H1 (cell line): ENCODE results near the gene SULT2B1. TPM values are rescaled to one million over a fixed set of nuclear protein-coding genes. Genes with fewer than 3 reads are reported as not detected.

Experiments
- CTCF ChIA-PET: fragments of 300-600 bp; sonication (Branson Sonifier 250); formaldehyde crosslinking; loops from one replicate; lab custom pipeline; 2021; ENCODE audit not compliant: partially characterized antibody; lab: Charles Lee
- POLR2A ChIA-PET: fragments of 300-600 bp; sonication (Branson Sonifier 250); formaldehyde crosslinking; loops from one replicate; lab custom pipeline; 2021; ENCODE audit warnings: inconsistent platforms; ENCODE audit not compliant: partially characterized antibody; lab: Charles Lee
- DNase-seq, 2 experiments: peaks; one replicate each; pipeline versions ENCODE4 v3.0.0 to v3.0.0-alpha.2; 2010 to 2022; ENCODE audit warnings: low spot score in 2 of 2, low read depth in 1 of 2, mixed read lengths in 1 of 2
- FAIRE-seq: peaks from 2 replicates; lab custom pipeline; 2011; peaks lifted over from hg19 to GRCh38; lab: Jason Lieb, UNC
- H2AFZ ChIP-seq: 2 replicates; pipeline ENCODE4 v1.8.1; 2012; ENCODE audit warnings: low read length, inconsistent platforms
- H2AK5ac ChIP-seq: 2 replicates; pipeline ENCODE4 v1.6.1; 2013; ENCODE audit warnings: low read depth, low read length
- H2BK120ac ChIP-seq: replicated peaks from 2 replicates; pipeline ENCODE3; 2013; ENCODE audit warnings: low read depth, low read length, inconsistent platforms
- H2BK12ac ChIP-seq: 2 replicates; pipeline ENCODE4 v1.6.1; 2013; ENCODE audit warnings: low read depth, low read length
- H2BK15ac ChIP-seq: 2 replicates; pipeline ENCODE4 v1.6.1; 2013; ENCODE audit warnings: low read length
- H2BK20ac ChIP-seq: 2 replicates; pipeline ENCODE4 v1.6.1; 2013; ENCODE audit warnings: low read length
- H2BK5ac ChIP-seq: 2 replicates; pipeline ENCODE4 v1.6.1; 2013; ENCODE audit warnings: low read depth, low read length
- H3K14ac ChIP-seq: 2 replicates; pipeline ENCODE4 v1.6.1; 2013; ENCODE audit warnings: inconsistent platforms; ENCODE audit not compliant: insufficient read length
- H3K18ac ChIP-seq: 2 replicates; pipeline ENCODE4 v1.6.1; 2013; ENCODE audit warnings: low read length; ENCODE audit errors: extremely low read depth
- H3K23ac ChIP-seq: 2 replicates; pipeline ENCODE4 v1.6.1; 2013; ENCODE audit warnings: inconsistent platforms; ENCODE audit not compliant: insufficient read length
- H3K23me2 ChIP-seq: 2 replicates; pipeline ENCODE4 v1.6.1; 2013; ENCODE audit warnings: low read depth, low read length
- H3K27ac ChIP-seq: 2 replicates; pipeline ENCODE4 v1.6.1; 2011; ENCODE audit warnings: low read depth, low read length, inconsistent platforms
- H3K27me3 ChIP-seq, 4 experiments: replicated peaks in 1 of 4; 1 replicate in 1 of 4; 2 replicates in 3 of 4; pipeline versions ENCODE4 v1.6.1 to v1.8.1; 2011 to 2013; ENCODE audit warnings: low read length in 3 of 4, mild to moderate bottlenecking in 3 of 4, inconsistent platforms in 2 of 4, mixed read lengths in 2 of 4, moderate library complexity in 1 of 4; ENCODE audit not compliant: control insufficient read depth in 3 of 4, insufficient read depth in 3 of 4; ENCODE audit errors: extremely low read depth in 1 of 4
- H3K36me3 ChIP-seq, 4 experiments: 2 replicates each; pipeline versions ENCODE4 v1.6.1 to v1.8.1; 2011 to 2013; ENCODE audit warnings: mild to moderate bottlenecking in 4 of 4, low read length in 3 of 4, moderate library complexity in 2 of 4, control low read depth in 1 of 4, inconsistent platforms in 1 of 4; ENCODE audit not compliant: insufficient read depth in 4 of 4, control insufficient read depth in 2 of 4
- H3K4ac ChIP-seq: replicated peaks from 2 replicates; pipeline ENCODE3; 2013; ENCODE audit warnings: low read length, low read depth, mixed read lengths, inconsistent platforms; ENCODE audit not compliant: insufficient read length
- H3K4me1 ChIP-seq, 4 experiments: replicated peaks in 1 of 4; 1 replicate in 1 of 4; 2 replicates in 3 of 4; pipeline versions ENCODE4 v1.6.1 to v1.8.1; 2011 to 2013; ENCODE audit warnings: low read length in 3 of 4, inconsistent platforms in 2 of 4, mixed read lengths in 1 of 4; ENCODE audit not compliant: insufficient read depth in 4 of 4, control insufficient read depth in 3 of 4
- H3K4me2 ChIP-seq, 2 experiments: 2 replicates each; pipeline versions ENCODE4 v1.6.1 to v1.8.1; 2011 to 2013; ENCODE audit warnings: low read depth in 2 of 2, low read length in 2 of 2, control low read depth in 1 of 2, inconsistent platforms in 1 of 2, mild to moderate bottlenecking in 1 of 2; ENCODE audit not compliant: insufficient read depth in 1 of 2
- H3K4me3 ChIP-seq, 4 experiments: fragments of 200-600, 300-600 bp in 1 of 4; sonication (generic), shearing (Covaris generic), sonication (Bioruptor Twin) in 1 of 4; 2 replicates each; pipeline versions ENCODE4 v1.5.1 to v1.8.1; 2011 to 2016; ENCODE audit warnings: low read length in 4 of 4, low read depth in 3 of 4, control low read depth in 2 of 4, inconsistent platforms in 2 of 4, mild to moderate bottlenecking in 2 of 4, mixed read lengths in 1 of 4, moderate library complexity in 1 of 4; ENCODE audit not compliant: insufficient read depth in 2 of 4; ENCODE audit errors: extremely low read depth in 1 of 4
- H3K56ac ChIP-seq: replicated peaks from 2 replicates; pipeline ENCODE3; 2013; ENCODE audit warnings: low read depth, mild to moderate bottlenecking, mixed read lengths, low read length, inconsistent platforms; ENCODE audit not compliant: insufficient read length
- H3K79me1 ChIP-seq: 2 replicates; pipeline ENCODE4 v1.6.1; 2013; ENCODE audit warnings: low read depth, low read length, control low read depth
- H3K79me2 ChIP-seq, 2 experiments: 2 replicates each; pipeline versions ENCODE4 v1.6.1 to v1.8.1; 2012 to 2013; ENCODE audit warnings: low read length in 2 of 2, mild to moderate bottlenecking in 2 of 2, inconsistent platforms in 1 of 2; ENCODE audit not compliant: insufficient read depth in 2 of 2, control insufficient read depth in 1 of 2
- H3K9ac ChIP-seq, 4 experiments: replicated peaks in 1 of 4; 1 replicate in 1 of 4; 2 replicates in 3 of 4; pipeline versions ENCODE4 v1.6.1 to v1.8.1; 2011 to 2013; ENCODE audit warnings: low read depth in 3 of 4, low read length in 3 of 4, control low read depth in 2 of 4, mild to moderate bottlenecking in 2 of 4, moderate library complexity in 2 of 4, inconsistent platforms in 1 of 4; ENCODE audit errors: extremely low read depth in 1 of 4
- H3K9me3 ChIP-seq, 2 experiments: 2 replicates each; pipeline versions ENCODE4 v1.6.1 to v1.8.1; 2012 to 2013; ENCODE audit warnings: mild to moderate bottlenecking in 2 of 2, moderate library complexity in 2 of 2, control low read depth in 1 of 2, inconsistent platforms in 1 of 2, low read depth in 1 of 2, low read length in 1 of 2, mixed read lengths in 1 of 2; ENCODE audit not compliant: insufficient read depth in 2 of 2
- H4K20me1 ChIP-seq, 2 experiments: replicated peaks in 1 of 2; 2 replicates each; pipeline versions ENCODE3 to v1.8.1; 2011 to 2013; ENCODE audit warnings: inconsistent platforms in 2 of 2, low read length in 2 of 2, mild to moderate bottlenecking in 1 of 2; ENCODE audit not compliant: insufficient read depth in 2 of 2, control insufficient read depth in 1 of 2
- H4K5ac ChIP-seq: 2 replicates; pipeline ENCODE4 v1.6.1; 2013; ENCODE audit warnings: low read length, low read depth, mixed read lengths, inconsistent platforms; ENCODE audit not compliant: insufficient read length
- H4K8ac ChIP-seq: 2 replicates; pipeline ENCODE4 v1.8.0; 2013; ENCODE audit warnings: mild to moderate bottlenecking, moderate library complexity, low read length, inconsistent platforms; ENCODE audit not compliant: insufficient read depth; ENCODE audit errors: extremely low read depth
- H4K91ac ChIP-seq: replicated peaks from 2 replicates; pipeline ENCODE3; 2013; ENCODE audit warnings: low read length, mixed read lengths, inconsistent platforms; ENCODE audit not compliant: insufficient read length
- CBX5 ChIP-seq: fragments of 300-800, 300-1000 bp; sonication (generic); IDR thresholded peaks from 2 replicates; pipeline ENCODE4 v1.7.1; 2016; ENCODE audit warnings: antibody characterized with exemption, low read length, low read depth
- CHD2 ChIP-seq: IDR thresholded peaks from 2 replicates; pipeline ENCODE4 v1.6.1; 2012; ENCODE audit warnings: low read length, improper control_type of control experiment
- CTBP2 ChIP-seq: IDR thresholded peaks from 2 replicates; pipeline ENCODE4 v1.7.0; 2011; ENCODE audit warnings: borderline replicate concordance, mild to moderate bottlenecking, moderate library complexity, mixed read lengths, low read length; ENCODE audit not compliant: insufficient read depth, insufficient read length
- POLR2A ChIP-seq, 2 experiments: IDR thresholded peaks; 1 replicate in 1 of 2; 2 replicates in 1 of 2; pipeline ENCODE4 v1.6.1; 2011; ENCODE audit warnings: low read depth in 2 of 2, low read length in 2 of 2, mild to moderate bottlenecking in 2 of 2; ENCODE audit errors: control extremely low read depth in 1 of 2
- POLR2AphosphoS5 ChIP-seq: IDR thresholded peaks from 2 replicates; pipeline ENCODE4 v1.6.1; 2011; ENCODE audit warnings: low read depth, low read length
- POU5F1 ChIP-seq: IDR thresholded peaks from 2 replicates; pipeline ENCODE4 v1.6.1; 2011; ENCODE audit warnings: low read depth, mild to moderate bottlenecking, low read length, moderate library complexity
- RAD21 ChIP-seq, 2 experiments: IDR thresholded peaks in 1 of 2; conservative IDR thresholded peaks in 1 of 2; 2 replicates each; pipeline ENCODE4 v1.6.1; 2011; ENCODE audit warnings: low read depth in 2 of 2, low read length in 2 of 2, improper control_type of control experiment in 1 of 2, inconsistent platforms in 1 of 2, mild to moderate bottlenecking in 1 of 2, moderate library complexity in 1 of 2
- SIN3A ChIP-seq, 2 experiments: IDR thresholded peaks in 1 of 2; conservative IDR thresholded peaks in 1 of 2; 2 replicates each; pipeline ENCODE4 v1.6.1; 2011 to 2012; ENCODE audit warnings: low read length in 2 of 2, improper control_type of control experiment in 1 of 2, low read depth in 1 of 2, mild to moderate bottlenecking in 1 of 2
- WGBS, 2 experiments: shearing (Covaris generic) in 1 of 2; methylation state at CpG; one replicate each; pipeline versions ENCODE4 v1.1.6 to v1.1.7; 2013 to 2015; ENCODE audit warnings: low lambda C conversion rate in 2 of 2, mixed read lengths in 2 of 2, inconsistent platforms in 1 of 2, low coverage in 1 of 2, missing lambda C conversion rate in 1 of 2; ENCODE audit not compliant: insufficient replicate concordance in 2 of 2, insufficient coverage in 1 of 2, insufficient read length in 1 of 2; ENCODE audit errors: extremely low coverage in 1 of 2, missing lambda C conversion rate in 1 of 2; 5-methylcytosine and 5-hydroxymethylcytosine counted together
- long read RNA-seq, 2 experiments: library from RNA in 1 of 2; library from capped mRNA in 1 of 2; stranded (forward); transcript quantifications; one replicate each; pipeline ENCODE4 v2.0.0, GENCODE V29; 2021; ENCODE audit warnings: inconsistent platforms in 1 of 2
- polyA minus RNA-seq, 3 experiments: library from RNA; depleted of rRNA, polyadenylated mRNA; stranded (reverse); fragments of >200 nt; gene quantifications; 1 replicate in 2 of 3; 2 replicates in 1 of 3; pipeline ENCODE4 v1.2.3, GENCODE V29; 2011
- polyA plus RNA-seq, 7 experiments: library from polyadenylated mRNA; depleted of rRNA in 3 of 7; stranded (reverse) in 5 of 7; unstranded in 2 of 7; fragments of >200 nt in 5 of 7; fragments of 200-250 nt in 2 of 7; gene quantifications; 1 replicate in 5 of 7; 2 replicates in 1 of 7; 4 replicates in 1 of 7; pipeline versions ENCODE4 v1.2.1 to v1.2.3, GENCODE V29; 2011 to 2013; ENCODE audit warnings: missing spikeins in 2 of 7, mixed read lengths in 2 of 7
- total RNA-seq: library from RNA; stranded (reverse); fragmentation: NEBNext Ultra II Directional; extraction: Animal tissue kit (Norgen Biotek cat#: 25700); gene quantifications from 2 replicates; pipeline ENCODE4 v1.2.1, GENCODE V29; 2021

Gene SULT2B1
- total RNA-seq (0.99 and 1.5 TPM in 2 replicates), polyA plus RNA-seq (2011; rRNA removed) (2.6 and 3.8 TPM in 2 replicates), polyA minus RNA-seq (2011; rRNA and poly(A)+ RNA removed) (0.59 TPM in 1 of 2 replicates, not detected in the other)
- polyA plus RNA-seq (2011; cell fraction: cytosol; rRNA removed) = 2.3 TPM
- 1.2 TPM for polyA plus RNA-seq (2011; cell fraction: nucleus; rRNA removed)
- 1.0 to 2.2 TPM (median 1.6 TPM) in 4 replicates for polyA plus RNA-seq (2012, experiment 1 of 2)
- polyA plus RNA-seq (2012, experiment 2 of 2) = 1.00 TPM
- 1.5 TPM for polyA plus RNA-seq (2013, experiment 1 of 2)
- polyA plus RNA-seq (2013, experiment 2 of 2) = 1.4 TPM
- 1.2 TPM for polyA minus RNA-seq (2011; cell fraction: cytosol; rRNA and poly(A)+ RNA removed)
- polyA minus RNA-seq (2011; cell fraction: nucleus; rRNA and poly(A)+ RNA removed) = not detected
- long read RNA-seq, experiment 1, partial matches to known transcripts = 1 of 3 reads
- long read RNA-seq, experiment 1, other reads (novel, unspliced or antisense) = 2 of 3 reads
- long read RNA-seq, experiment 2, partial matches to known transcripts = 0 of 1 reads
- long read RNA-seq, experiment 2, other reads (novel, unspliced or antisense) = 1 of 1 reads

DNA sequence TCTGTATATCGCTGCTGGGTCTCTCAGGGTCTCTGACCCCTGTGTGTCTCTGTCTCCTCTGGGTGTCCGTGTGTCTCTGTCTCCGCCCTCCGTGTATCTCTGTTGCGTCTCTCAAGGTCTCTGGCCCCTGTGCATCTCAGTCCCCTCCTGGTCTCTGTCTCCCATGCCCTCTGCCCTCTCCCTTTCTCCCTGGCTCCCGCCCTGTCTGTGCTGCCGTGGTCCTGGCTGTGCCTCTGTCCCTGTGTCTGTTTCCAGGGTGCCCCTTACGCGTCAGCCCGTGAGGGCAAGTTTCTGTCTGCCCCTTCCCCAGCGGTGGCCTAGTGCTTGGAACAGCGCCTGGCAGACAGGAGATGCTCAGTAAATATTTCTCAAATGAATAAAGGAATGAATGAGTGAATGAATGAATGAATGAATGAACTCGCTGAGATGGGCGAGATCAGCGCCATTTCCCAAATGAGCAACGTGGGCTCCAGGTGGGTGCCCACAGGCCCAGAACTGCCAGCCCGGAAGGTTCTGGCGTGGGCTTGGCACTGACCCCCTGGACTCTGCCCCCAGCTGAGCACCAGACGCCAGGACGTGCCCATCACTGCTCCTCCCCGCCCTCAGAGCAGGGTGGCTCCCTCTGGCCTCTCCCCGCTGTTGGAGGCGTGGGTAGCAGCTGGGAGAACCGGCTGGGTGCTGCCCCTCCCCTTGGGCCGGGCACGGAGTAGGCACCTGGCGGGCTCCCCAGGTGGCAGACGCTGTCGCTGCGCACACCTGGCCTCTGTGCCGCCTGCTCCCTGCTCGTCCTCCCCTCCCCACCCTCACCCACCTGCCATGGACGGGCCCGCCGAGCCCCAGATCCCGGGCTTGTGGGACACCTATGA lies at the start of gene SULT2B1:
TSS of gene SULT2B1 (plus strand) at position 736 of the 866 bp plus-strand sequence. CDS start at position 817, 81 bp downstream.
- CTCF ChIA-PET = interaction anchor here (0.8 to 11.7 kb wide), 7 partner anchors 19 to 46 kb away, joined by 3 to 132 read pairs (median 4); no protein-coding TSS in a partner anchor
- DNase-seq = no peak
- Histone ChIP-seq H4K20me1 (peaks cover 0 to 3% of the 10 kb centered on the region in 2 experiments), H3K9me3 (no peaks in the 10 kb centered on the region), H3K56ac (no peak within 1 kb of the TSS), H3K27ac (no peak within 1 kb of the TSS), H3K23ac (no peak within 1 kb of the TSS), H2AFZ (no peak within 1 kb of the TSS), H3K79me2 (no peaks in the 10 kb centered on the region), H3K9ac (no peak within 1 kb of the TSS), H2BK20ac (peak within 1 kb of the TSS; percentile 80), H2BK120ac (no peak within 1 kb of the TSS), H4K91ac (peak within 1 kb of the TSS; percentile 80), H3K4me2 (no peak within 1 kb of the TSS), H3K27me3 (no peaks in the 10 kb centered on the region; a peak in 1 of 7 replicates), H2BK5ac (no peak within 1 kb of the TSS), H4K5ac (no peak within 1 kb of the TSS), H2BK15ac (peak within 1 kb of the TSS; percentile 99; the same call in 1 of the 2 replicates), H3K23me2 (peaks cover 8% of the 10 kb centered on the region; the same call in 1 of the 2 replicates), H4K8ac (peak within 1 kb of the TSS; percentile 14; the same call in 1 of the 2 replicates), H3K4ac (no peak within 1 kb of the TSS), H3K4me3 (no peak within 1 kb of the TSS), H3K18ac (peak within 1 kb of the TSS; percentile 48), H3K4me1 (peaks cover 0 to 22% (median 12%) of the 10 kb centered on the region in 4 experiments; a peak in 6 of 7 replicates), H3K36me3 (no peaks in the 10 kb centered on the region), H3K14ac (no peak within 1 kb of the TSS), H3K79me1 (no peaks in the 10 kb centered on the region), H2AK5ac (0 out of 2 replicates have a peak within 1 kb of the TSS, but pooled peaks have one; percentile 13), H2BK12ac (peak within 1 kb of the TSS; percentile 90; the same call in 1 of the 2 replicates)
- POLR2A ChIA-PET = interaction anchor here (1.0 to 2.4 kb wide), 5 partner anchors 12 to 57 kb away, joined by 3 to 7 read pairs (median 3); no protein-coding TSS in a partner anchor
- 89% methylated on average over 33 of the region's 36 CpGs; no CpG with 5 or more reads in 1 of the 2 experiments for WGBS, 2 experiments
- FAIRE-seq = no peak
- no peak for TF ChIP-seq SIN3A (conservative IDR thresholded peaks at IDR 0.05 in 1 of 2, IDR thresholded peaks at IDR 0.05 in 1 of 2; ENCODE audit: low read depth in 1 of 2, low read length in 2 of 2)
- no peak for TF ChIP-seq CHD2
- TF ChIP-seq CBX5 = no peak
- TF ChIP-seq CTBP2 = no peak
- TF ChIP-seq RAD21 (IDR thresholded peaks at IDR 0.05 in 1 of 2, conservative IDR thresholded peaks at IDR 0.05 in 1 of 2; ENCODE audit: low read depth in 2 of 2, low read length in 2 of 2) = no peak
- TF ChIP-seq POLR2A (IDR thresholded peaks at IDR 0.05; ENCODE audit: control extremely low read depth in 1 of 2, low read depth in 2 of 2, low read length in 2 of 2) = no peak
- TF ChIP-seq POU5F1 = no peak
- TF ChIP-seq POLR2AphosphoS5 = no peak
